Iris pigment epithelial cell (primary cell): ENCODE results near the gene CCDC172.
A peak's percentile ranks its signal among the peaks of the same experiment; 100 is the strongest.
"Not testable (repeated sequence)": the region's sequence is repeated elsewhere in the genome, so short reads cannot be mapped to it uniquely, and the experiment has no call there.

Experiments
- DNase-seq: peaks from one replicate; pipeline ENCODE4 v3.0.0-alpha.2; 2011; ENCODE audit warnings: low read depth

The CCDC172 gene

GRCh38 chr10:116336866-116337265 lies 12.6 kb downstream of the CCDC172 start:
- DNase-seq: no peak

GRCh38 chr10:116352125-116352524 lies 27.9 kb downstream of the CCDC172 start:
- no peak for DNase-seq

GRCh38 chr10:116353817-116354216 lies 29.6 kb downstream of the CCDC172 start:
- no peak for DNase-seq

GRCh38 chr10:116355341-116355740 lies 31.1 kb downstream of the CCDC172 start:
- DNase-seq: no peak

- no peak for DNase-seq
These were observed 32.6 kb downstream of the CCDC172 start for GRCh38 chr10:116356833-116357232.

- DNase-seq: no peak
These were observed 40.6 kb downstream of the CCDC172 start for GRCh38 chr10:116364868-116365267.

GRCh38 chr10:116371737-116372136 lies 47.5 kb downstream of the CCDC172 start:
- DNase-seq: peak; percentile 4

GRCh38 chr10:116382290-116382689 lies 58.0 kb downstream of the CCDC172 start:
- DNase-seq: no peak

- no peak for DNase-seq
These were observed 61.1 kb downstream of the CCDC172 start for GRCh38 chr10:116385311-116385710.

- DNase-seq: peak; percentile 34
These were observed 62.0 kb downstream of the CCDC172 start for GRCh38 chr10:116385994-116386809.

- not testable (repeated sequence) for DNase-seq
These were observed 69.1 kb downstream of the CCDC172 start for GRCh38 chr10:116393246-116393831.

- no peak for DNase-seq
These were observed 71.2 kb downstream of the CCDC172 start for GRCh38 chr10:116395223-116395985.

GRCh38 chr10:116398224-116398623 lies 74.0 kb downstream of the CCDC172 start:
- DNase-seq: no peak

GRCh38 chr10:116402858-116403257 lies 78.6 kb downstream of the CCDC172 start:
- DNase-seq: no peak

GRCh38 chr10:116403740-116404250 lies 79.5 kb downstream of the CCDC172 start:
- DNase-seq: no peak

- DNase-seq: no peak
These were observed 84.5 kb downstream of the CCDC172 start for GRCh38 chr10:116408719-116409118.

GRCh38 chr10:116410351-116410750 lies 86.1 kb downstream of the CCDC172 start:
- no peak for DNase-seq

- no peak for DNase-seq
These were observed 93.6 kb downstream of the CCDC172 start for GRCh38 chr10:116417821-116418220.

- DNase-seq: no peak
These were observed 94.1 kb downstream of the CCDC172 start for GRCh38 chr10:116418389-116418788.

- no peak for DNase-seq
These were observed 97.6 kb downstream of the CCDC172 start for GRCh38 chr10:116421815-116422214.

GRCh38 chr10:116427671-116428070 lies 103.4 kb downstream of the CCDC172 start, which contains the start of gene PNLIPRP3:
Gene PNLIPRP3, plus strand, starts transcription at chr10:116427847. Its CDS starts 166 bp downstream, at chr10:116428013.
- DNase-seq: no peak

GRCh38 chr10:116429288-116429977 lies 105.2 kb downstream of the CCDC172 start:
- DNase-seq: no peak
